GM12878 (cell line): ENCODE measurements around the gene CRIM1. TPM values are rescaled to one million over a fixed set of nuclear protein-coding genes. Genes with fewer than 3 reads are reported as not detected.

Experiments
- ATAC-seq: fragments of 200-7000 bp; cut with Tn5 transposase; 3 replicates; pipeline ENCODE4 v1.9.1; 2020; ENCODE audit warnings: mild to moderate bottlenecking, moderate library complexity
- BruUV-seq: library from RNA; stranded (reverse); fragments of 400-500 nt; replicated peaks from 2 replicates; lab custom pipeline; 2021; lab: Mats Ljungman, UMichigan
- CTCF ChIA-PET: fragments of 300-600 bp; sonication (Branson Sonifier 250); formaldehyde crosslinking; extraction: SDS; loops from one replicate; lab custom pipeline; 2021; ENCODE audit warnings: inconsistent platforms; lab: Yijun Ruan, JAX
- POLR2A ChIA-PET: fragments of 350-600 bp; formaldehyde crosslinking; extraction: SDS; loops from one replicate; lab custom pipeline; 2021; ENCODE audit warnings: inconsistent platforms; lab: Charles Lee
- RAD21 ChIA-PET: fragments of 300-600 bp; sonication (Branson Sonifier 250); formaldehyde crosslinking; loops from one replicate; lab custom pipeline; 2023; ENCODE audit warnings: antibody characterized with exemption; ENCODE audit not compliant: unreplicated experiment; lab: Charles Lee
- SMC1A ChIA-PET: fragments of 300-600 bp; sonication (Branson Sonifier 250); formaldehyde crosslinking; loops from one replicate; lab custom pipeline; 2023; ENCODE audit not compliant: unreplicated experiment, uncharacterized antibody; lab: Charles Lee
- DNase-seq: peaks from one replicate; pipeline ENCODE4 v3.0.0-alpha.2; 2011; ENCODE audit warnings: low read depth, low spot score
- FAIRE-seq: peaks from 3 replicates; lab custom pipeline; 2011; peaks lifted over from hg19 to GRCh38; lab: Jason Lieb, UNC
- H2AFZ ChIP-seq: 2 replicates; pipeline ENCODE4 v1.6.0; 2011; ENCODE audit warnings: low read depth, low read length, control low read depth; ENCODE audit not compliant: control insufficient read depth
- H3K27ac ChIP-seq: 2 replicates; pipeline ENCODE4 v1.5.1; 2011; ENCODE audit warnings: control low read depth; ENCODE audit not compliant: control insufficient read depth, insufficient read depth
- H3K27me3 ChIP-seq, 2 experiments: replicated peaks in 1 of 2; 2 replicates each; pipeline versions ENCODE4 v1.6.0 to v1.6.1; 2011; ENCODE audit warnings: low read length in 1 of 2; ENCODE audit not compliant: control insufficient read depth in 2 of 2, insufficient read depth in 2 of 2
- H3K36me3 ChIP-seq, 2 experiments: 2 replicates each; pipeline ENCODE4 v1.5.1; 2011; ENCODE audit warnings: low read length in 1 of 2; ENCODE audit not compliant: control insufficient read depth in 2 of 2, insufficient read depth in 2 of 2
- H3K4me1 ChIP-seq: 2 replicates; pipeline ENCODE4 v1.6.1; 2011; ENCODE audit warnings: mild to moderate bottlenecking, low read length, moderate library complexity, mixed read lengths; ENCODE audit not compliant: control insufficient read depth, insufficient read depth
- H3K4me2 ChIP-seq: 2 replicates; pipeline ENCODE4 v1.6.0; 2011; ENCODE audit warnings: control low read depth; ENCODE audit not compliant: control insufficient read depth, insufficient read depth
- H3K4me3 ChIP-seq: fragments of 200-600 bp; sonication (generic); 2 replicates; pipeline ENCODE4 v1.5.1; 2016
- H3K79me2 ChIP-seq: 2 replicates; pipeline ENCODE4 v1.6.0; 2011; ENCODE audit warnings: low read length; ENCODE audit not compliant: control insufficient read depth, insufficient read depth
- H3K9ac ChIP-seq: 2 replicates; pipeline ENCODE4 v1.8.0; 2011; ENCODE audit warnings: low read length, control low read depth, mixed read lengths; ENCODE audit not compliant: control insufficient read depth, insufficient read depth
- H3K9me3 ChIP-seq: replicated peaks from 3 replicates; pipeline ENCODE4 v1.5.1; 2011; ENCODE audit warnings: mild to moderate bottlenecking, low read length; ENCODE audit not compliant: control insufficient read depth, insufficient read depth
- H4K20me1 ChIP-seq: 2 replicates; pipeline ENCODE4 v1.6.0; 2011; ENCODE audit not compliant: control insufficient read depth, insufficient read depth
- NR2C1 ChIP-seq: fragments of 450-650 bp; IDR thresholded peaks from 2 replicates; pipeline ENCODE4 v1.6.1; 2017; ENCODE audit warnings: antibody characterized with exemption, mild to moderate bottlenecking, moderate library complexity
- NR2F1 ChIP-seq: fragments of 450-650 bp; conservative IDR thresholded peaks from 2 replicates; pipeline ENCODE4 v1.6.1; 2017; ENCODE audit warnings: mild to moderate bottlenecking
- SKIL ChIP-seq: fragments of 450-650 bp; IDR thresholded peaks from 2 replicates; pipeline ENCODE4 v1.6.1; 2017; ENCODE audit warnings: mild to moderate bottlenecking, low read depth, inconsistent platforms; ENCODE audit not compliant: poor library complexity, severe bottlenecking
- USF2 ChIP-seq: IDR thresholded peaks from 2 replicates; pipeline ENCODE4 v1.6.1; 2011; ENCODE audit warnings: low read depth, low read length, improper control_type of control experiment, borderline replicate concordance
- ZBTB40 ChIP-seq: fragments of 450-650 bp; IDR thresholded peaks from 2 replicates; pipeline ENCODE4 v1.6.1; 2016; ENCODE audit warnings: mild to moderate bottlenecking, moderate library complexity, borderline replicate concordance
- ZNF217 ChIP-seq: fragments of 450-650 bp; IDR thresholded peaks from 2 replicates; pipeline ENCODE4 v1.6.1; 2017; ENCODE audit warnings: antibody characterized with exemption, mild to moderate bottlenecking
- ZNF384 ChIP-seq: IDR thresholded peaks from 2 replicates; pipeline ENCODE4 v1.6.1; 2012; ENCODE audit warnings: low read depth, mild to moderate bottlenecking, low read length, improper control_type of control experiment, borderline replicate concordance
- WGBS: methylation state at CpG from one replicate; pipeline ENCODE4 v1.1.6; 2016; ENCODE audit warnings: low lambda C conversion rate; ENCODE audit not compliant: insufficient replicate concordance, insufficient coverage; ENCODE audit errors: missing lambda C conversion rate; 5-methylcytosine and 5-hydroxymethylcytosine counted together
- in situ Hi-C: fragments of 300-500 bp; cut with MboI; formaldehyde crosslinking; loops from 9 replicates; pipeline ENCODE4 v1.14.3; 2018; ENCODE audit warnings: mixed read lengths
- intact Hi-C: fragments of 100-400 bp; cut with micrococcal nuclease; formaldehyde crosslinking; loops from one replicate; pipeline ENCODE4 v1.14.2; 2022; ENCODE audit not compliant: unreplicated experiment
- polyA plus RNA-seq, 11 experiments: library from polyadenylated mRNA; depleted of rRNA in 4 of 11; unstranded in 6 of 11; stranded (reverse) in 5 of 11; fragments of >200 nt; fragmentation: Nextera tagmentation in 4 of 11; fragmentation: Illumina TruSeq in 1 of 11; extraction: Ambion mirVana in 4 of 11; extraction: Trizol in 1 of 11; gene quantifications; 1 replicate in 1 of 11; 2 replicates in 10 of 11; pipeline versions ENCODE4 v1.2.1 to v1.2.3, GENCODE V29; 2011 to 2016; ENCODE audit warnings: inconsistent platforms in 2 of 11, missing spikeins in 2 of 11, low read depth in 1 of 11
- total RNA-seq, 4 experiments: library from RNA; depleted of rRNA in 3 of 4; stranded (reverse); fragments of >200 nt in 3 of 4; fragmentation: Illumina TruSeq in 1 of 4; extraction: Trizol in 1 of 4; gene quantifications; 2 replicates each; pipeline versions ENCODE4 v1.2.1 to v1.2.3, GENCODE V29; 2013 to 2021

CRIM1 gene
- total and polyA plus RNA-seq, 10 of the 15 experiments (the other 5 are each of a cell fraction or from before 2014, with no cell fraction given): 0.42 to 7.4 (median 3.1) TPM

GRCh38 chr2:36562973-36563532 lies 207.5 kb downstream of the CRIM1 start:
- intact Hi-C loops (no loop called here), in situ Hi-C loops (no loop called here)
- H3K79me2 ChIP-seq: no peaks in the 10 kb centered on the region
- H3K9me3 ChIP-seq: no peaks in the 10 kb centered on the region
- SMC1A ChIA-PET: interaction anchor here (0.7 to 0.9 kb wide), 2 partner anchors 33 to 78 kb away, joined by 3 read pairs; no protein-coding TSS in a partner anchor
- H3K36me3 ChIP-seq: peaks cover 2 to 4% of the 10 kb centered on the region in 2 experiments; a peak in 1 of 4 replicates
- POLR2A ChIA-PET: interaction anchor here (0.6 kb wide), 1 partner anchor 227 kb away, joined by 3 read pairs; no protein-coding TSS in a partner anchor
- 94% methylated on average over 3 of the region's 3 CpGs for WGBS
- CTCF ChIA-PET: interaction anchor here (0.8 to 2.0 kb wide), 3 partner anchors 12 to 76 kb away, joined by 3 to 8 read pairs (median 4); no protein-coding TSS in a partner anchor
- RAD21 ChIA-PET: no interaction called here
- no peak overlapping the region for H3K9ac ChIP-seq
- no peaks in the 10 kb centered on the region for H3K4me1 ChIP-seq
- no peak overlapping the region for H3K4me2 ChIP-seq
- TF ChIP-seq ZBTB40 (no peak), ZNF217 (no peak), USF2 (no peak), SKIL (no peak), NR2C1 (no peak), ZNF384 (no peak), NR2F1 (no peak)
- no peak for ATAC-seq
- no peak overlapping the region for H3K27ac ChIP-seq
- no peak overlapping the region for H2AFZ ChIP-seq
- no peak for DNase-seq
- no TSS peak for BruUV-seq
- no peaks in the 10 kb centered on the region for H4K20me1 ChIP-seq
- H3K27me3 ChIP-seq: no peaks in the 10 kb centered on the region
- H3K4me3 ChIP-seq: no peak overlapping the region
- FAIRE-seq: no peak
